Measurements from ENCODE around the gene ESYT3. TPM values are rescaled to one million over a fixed set of nuclear protein-coding genes. Genes with fewer than 3 reads are reported as not detected.

ESYT3 gene
- total RNA-seq, 1 donor from 2014 or later, result not detected

- Histone ChIP-seq H3K4me1 (peaks cover 4 to 10% of the 10 kb centered on the region in 2 donors), H3K4me3 (peak overlapping the region; percentile 65 to 72), H3K36me3 (no peaks in the 10 kb centered on the region), H3K27me3 (no peaks in the 10 kb centered on the region), H3K27ac (no peak overlapping the region), H3K9me3 (no peaks in the 10 kb centered on the region)
- DNase-seq (ENCODE audit: low spot score in 2 of 2), result no peak
- no peak for TF ChIP-seq CTCF (IDR thresholded peaks at IDR 0.05)
- intact Hi-C loops (cut with DNase I), result loop anchor here (10.0 kb wide), 1 partner anchor 159 kb away; the partner anchor contains the start of gene CEP70
Measured at GRCh38 chr3:138435840-138436239, 1.4 kb downstream of the ESYT3 start.

GRCh38 chr3:138437281-138437680 is 2.9 kb downstream of the ESYT3 start:
- no peak for TF ChIP-seq CTCF (IDR thresholded peaks at IDR 0.05)
- no peak for DNase-seq (ENCODE audit: low spot score in 2 of 2)
- H3K9me3 ChIP-seq, result no peaks in the 10 kb centered on the region
- H3K4me3 ChIP-seq, result no peak overlapping the region
- H3K27me3 ChIP-seq, result no peaks in the 10 kb centered on the region
- H3K4me1 ChIP-seq, result peaks cover 4 to 10% of the 10 kb centered on the region in 2 donors
- intact Hi-C loops (cut with DNase I), result loop anchor here (10.0 kb wide), 1 partner anchor 158 kb away; the partner anchor contains the start of gene CEP70
- no peak overlapping the region for H3K27ac ChIP-seq
- H3K36me3 ChIP-seq, result no peaks in the 10 kb centered on the region

GRCh38 chr3:138438896-138439295 is 4.5 kb downstream of the ESYT3 start:
- intact Hi-C loops (cut with DNase I), result loop anchor here (10.0 kb wide), 1 partner anchor 156 kb away; the partner anchor contains the start of gene CEP70
- Histone ChIP-seq H3K36me3 (no peaks in the 10 kb centered on the region), H3K4me1 (peaks cover 4 to 9% of the 10 kb centered on the region in 2 donors)

GRCh38 chr3:138439646-138440045 is 5.2 kb downstream of the ESYT3 start:
- Histone ChIP-seq H3K4me1 (peaks cover 0 to 5% of the 10 kb centered on the region in 2 donors), H3K4me3 (no peak overlapping the region), H3K9me3 (no peaks in the 10 kb centered on the region), H3K27me3 (no peaks in the 10 kb centered on the region), H3K27ac (no peak overlapping the region), H3K36me3 (no peaks in the 10 kb centered on the region)
- intact Hi-C loops (cut with DNase I), result loop anchor here (10.0 kb wide), 1 partner anchor 155 kb away; the partner anchor contains the start of gene CEP70
- DNase-seq (ENCODE audit: low spot score in 2 of 2), result no peak
- no peak for TF ChIP-seq CTCF (IDR thresholded peaks at IDR 0.05)

More at GRCh38 chr3:138438896-138439295, 4.5 kb downstream of the ESYT3 start:
- no peaks in the 10 kb centered on the region for H3K27me3 ChIP-seq
- H3K4me3 ChIP-seq, result no peak overlapping the region
- no peak for TF ChIP-seq CTCF (IDR thresholded peaks at IDR 0.05)
- H3K9me3 ChIP-seq, result no peaks in the 10 kb centered on the region
- H3K27ac ChIP-seq, result no peak overlapping the region
- no peak for DNase-seq (ENCODE audit: low spot score in 2 of 2)

GRCh38 chr3:138440121-138440521 is 5.7 kb downstream of the ESYT3 start:
- intact Hi-C loops (cut with DNase I), result no loop called here
- H3K27ac ChIP-seq, result no peak overlapping the region
- H3K9me3 ChIP-seq, result no peaks in the 10 kb centered on the region
- H3K27me3 ChIP-seq, result no peaks in the 10 kb centered on the region
- H3K4me3 ChIP-seq, result no peak overlapping the region
- no peaks in the 10 kb centered on the region for H3K36me3 ChIP-seq
- TF ChIP-seq CTCF (IDR thresholded peaks at IDR 0.05), result no peak
- no peak for DNase-seq (ENCODE audit: low spot score in 2 of 2)
- H3K4me1 ChIP-seq, result peaks cover 0 to 1% of the 10 kb centered on the region in 2 donors

GRCh38 chr3:138440596-138440995 is 6.2 kb downstream of the ESYT3 start:
- TF ChIP-seq CTCF (IDR thresholded peaks at IDR 0.05), result no peak
- no peaks in the 10 kb centered on the region for H3K9me3 ChIP-seq
- H3K27ac ChIP-seq, result no peak overlapping the region
- no peaks in the 10 kb centered on the region for H3K4me1 ChIP-seq
- no peak for DNase-seq (ENCODE audit: low spot score in 2 of 2)
- H3K36me3 ChIP-seq, result no peaks in the 10 kb centered on the region
- intact Hi-C loops (cut with DNase I), result no loop called here
- H3K4me3 ChIP-seq, result no peak overlapping the region
- no peaks in the 10 kb centered on the region for H3K27me3 ChIP-seq
